ENCODE results near the gene LRRC74B.

Gene LRRC74B

GRCh38 chr22:21014202-21014725 lies 31.5 kb upstream of the LRRC74B start:
- peak; percentile 97 for DNase-seq (ENCODE audit: low spot score)

GRCh38 chr22:21014726-21015465 lies 30.9 kb upstream of the LRRC74B start, which contains the start of gene P2RX6:
Gene P2RX6, plus strand, starts transcription at chr22:21015165. Its CDS starts 10 bp downstream, at chr22:21015175.
- DNase-seq (ENCODE audit: low spot score) = peak; percentile 44

GRCh38 chr22:21015466-21016006 lies 30.2 kb upstream of the LRRC74B start:
- no peak for DNase-seq (ENCODE audit: low spot score)

GRCh38 chr22:21016644-21017420 lies 28.9 kb upstream of the LRRC74B start:
- DNase-seq (ENCODE audit: low spot score) = no peak

GRCh38 chr22:21018314-21018713 lies 27.4 kb upstream of the LRRC74B start:
- DNase-seq (ENCODE audit: low spot score) = no peak

- peak; percentile 42 for DNase-seq (ENCODE audit: low spot score)
Observed at GRCh38 chr22:21020802-21021429, 24.8 kb upstream of the LRRC74B start.

GRCh38 chr22:21022507-21022906 lies 23.2 kb upstream of the LRRC74B start:
- no peak for DNase-seq (ENCODE audit: low spot score)

- no peak for DNase-seq (ENCODE audit: low spot score)
Observed at GRCh38 chr22:21022955-21023614, 22.7 kb upstream of the LRRC74B start.

GRCh38 chr22:21025266-21025665 lies 20.5 kb upstream of the LRRC74B start:
- no peak for DNase-seq (ENCODE audit: low spot score)

GRCh38 chr22:21025763-21026755 lies 19.7 kb upstream of the LRRC74B start:
- DNase-seq (ENCODE audit: low spot score) = no peak

- peak; percentile 74 for DNase-seq (ENCODE audit: low spot score)
Observed at GRCh38 chr22:21026783-21027692, 18.7 kb upstream of the LRRC74B start.

- DNase-seq (ENCODE audit: low spot score) = no peak
Observed at GRCh38 chr22:21028277-21029251, 17.2 kb upstream of the LRRC74B start.

GRCh38 chr22:21029486-21030025 lies 16.2 kb upstream of the LRRC74B start:
- no peak for DNase-seq (ENCODE audit: low spot score)

GRCh38 chr22:21030032-21030431 lies 15.7 kb upstream of the LRRC74B start:
- DNase-seq (ENCODE audit: low spot score) = no peak

GRCh38 chr22:21030621-21031544 lies 14.9 kb upstream of the LRRC74B start:
- DNase-seq (ENCODE audit: low spot score) = no peak

- no peak for DNase-seq (ENCODE audit: low spot score)
Observed at GRCh38 chr22:21031545-21032036, 14.2 kb upstream of the LRRC74B start.
